Thoracic aorta (tissue), 2 donors: ENCODE results near the gene PHLDA3. TPM values are rescaled to one million over a fixed set of nuclear protein-coding genes. Genes with fewer than 3 reads are reported as not detected.

Source experiments
- ATAC-seq: fragments of 150-250 bp; one replicate; pipeline ENCODE4 v1.8.0; 2017; ENCODE audit warnings: low read depth; ENCODE audit not compliant: insufficient number of reproducible peaks, low FRiP score
- DNase-seq: peaks from one replicate; pipeline ENCODE4 v3.0.0-alpha.2; 2020; ENCODE audit warnings: low spot score
- H3K27ac ChIP-seq, 2 donors: fragments of 200-600 bp; sonication (generic); 1 replicate in 1 of 2; 2 replicates in 1 of 2; pipeline ENCODE4 v1.5.1; 2016; ENCODE audit warnings: mild to moderate bottlenecking in 2 of 2, moderate library complexity in 2 of 2
- H3K27me3 ChIP-seq: fragments of 200-600 bp; sonication (generic); replicated peaks from 2 replicates; pipeline ENCODE4 v1.6.0; 2016; ENCODE audit warnings: mild to moderate bottlenecking; ENCODE audit not compliant: insufficient read depth
- H3K36me3 ChIP-seq: fragments of 200-600 bp; sonication (generic); one replicate; pipeline ENCODE4 v1.5.1; 2016
- H3K4me1 ChIP-seq, 2 donors: fragments of 200-600 bp; sonication (generic); 1 replicate in 1 of 2; 2 replicates in 1 of 2; pipeline versions ENCODE4 v1.5.1 to v1.6.0; 2016; ENCODE audit warnings: low read depth in 2 of 2, mild to moderate bottlenecking in 1 of 2; ENCODE audit not compliant: control insufficient read depth in 1 of 2
- H3K4me3 ChIP-seq: fragments of 200-600 bp; sonication (generic); 2 replicates; pipeline ENCODE4 v1.5.1; 2016; ENCODE audit warnings: mild to moderate bottlenecking
- H3K9me3 ChIP-seq: fragments of 200-600 bp; sonication (generic); 2 replicates; pipeline ENCODE4 v1.5.1; 2016
- CTCF ChIP-seq: fragments of 200-600 bp; sonication (generic); IDR thresholded peaks from one replicate; pipeline ENCODE4 v1.5.1; 2019; ENCODE audit warnings: antibody characterized with exemption
- total RNA-seq, 2 donors: library from RNA; depleted of rRNA; stranded (reverse); fragments of >200 nt; gene quantifications; one replicate each; pipeline versions ENCODE4 v1.1.0 to v1.2.3, GENCODE V29; 2016

Gene PHLDA3
- total RNA-seq, 2 donors from 2014 or later: 65.7 to 134 TPM

- no peaks in the 10 kb centered on the region for H3K9me3 ChIP-seq
- H3K27me3 ChIP-seq: no peaks in the 10 kb centered on the region
- no peaks in the 10 kb centered on the region for H3K4me1 ChIP-seq
- H3K27ac ChIP-seq: no peak overlapping the region
- no peak for ATAC-seq
- no peaks in the 10 kb centered on the region for H3K36me3 ChIP-seq
- no peak for TF ChIP-seq CTCF
- H3K4me3 ChIP-seq: no peak overlapping the region
- DNase-seq: no peak
These were observed 47.9 kb downstream of the PHLDA3 start for GRCh38 chr1:201421041-201421440.

- TF ChIP-seq CTCF: no peak
- no peaks in the 10 kb centered on the region for H3K9me3 ChIP-seq
These were observed 48.4 kb downstream of the PHLDA3 start for GRCh38 chr1:201420608-201421002.

GRCh38 chr1:201419746-201420607, 49.0 kb downstream of the PHLDA3 start:
- no peak for DNase-seq
- H3K27ac ChIP-seq: no peak overlapping the region
- no peaks in the 10 kb centered on the region for H3K4me1 ChIP-seq
- H3K4me3 ChIP-seq: no peak overlapping the region
- TF ChIP-seq CTCF: no peak
- no peaks in the 10 kb centered on the region for H3K27me3 ChIP-seq
- ATAC-seq: no peak
- no peaks in the 10 kb centered on the region for H3K36me3 ChIP-seq
- H3K9me3 ChIP-seq: no peaks in the 10 kb centered on the region

More at GRCh38 chr1:201420608-201421002, 48.4 kb downstream of the PHLDA3 start:
- no peaks in the 10 kb centered on the region for H3K4me1 ChIP-seq
- H3K4me3 ChIP-seq: no peak overlapping the region
- DNase-seq (no peak), ATAC-seq (no peak)
- no peak overlapping the region for H3K27ac ChIP-seq
- no peaks in the 10 kb centered on the region for H3K27me3 ChIP-seq
- no peaks in the 10 kb centered on the region for H3K36me3 ChIP-seq

GRCh38 chr1:201419256-201419655, 49.7 kb downstream of the PHLDA3 start:
- Histone ChIP-seq H3K27ac (no peak overlapping the region), H3K9me3 (no peaks in the 10 kb centered on the region), H3K4me3 (no peak overlapping the region), H3K4me1 (no peaks in the 10 kb centered on the region), H3K27me3 (no peaks in the 10 kb centered on the region), H3K36me3 (no peaks in the 10 kb centered on the region)
- DNase-seq (no peak), ATAC-seq (no peak)
- no peak for TF ChIP-seq CTCF

- Histone ChIP-seq H3K27ac (no peak overlapping the region), H3K27me3 (no peaks in the 10 kb centered on the region), H3K36me3 (no peaks in the 10 kb centered on the region), H3K4me1 (no peaks in the 10 kb centered on the region), H3K4me3 (no peak overlapping the region), H3K9me3 (no peaks in the 10 kb centered on the region)
- ATAC-seq (no peak), DNase-seq (no peak)
- no peak for TF ChIP-seq CTCF
These were observed 50.5 kb downstream of the PHLDA3 start for GRCh38 chr1:201418461-201418860.

Other genes starting within 250 kb of the PHLDA3 start
- under 1 TPM in 1 of 2 donors, not detected in 1; 0.54 TPM for gene PKP1, start 185.7 kb downstream of the PHLDA3 start, total RNA-seq
- gene TNNT2, start 91.5 kb downstream of the PHLDA3 start, total RNA-seq: under 1 TPM in 1 of 2 donors, not detected in 1; 0.21 TPM
- gene LAD1, start 69.9 kb downstream of the PHLDA3 start, total RNA-seq: 10 to 100 TPM in 1 of 2 donors, under 1 TPM in 1; 0.41 to 11.1 TPM
- gene TNNI1, start 47.5 kb downstream of the PHLDA3 start, total RNA-seq: 1 to 10 TPM in 1 of 2 donors, not detected in 1; 1.2 TPM
- 1,000 to 10,000 TPM; 2,051 to 3,060 TPM for gene CSRP1, start 37.9 kb upstream of the PHLDA3 start, total RNA-seq
- 100 to 1,000 TPM; 126 to 255 TPM for gene NAV1, start 69.9 kb upstream of the PHLDA3 start, total RNA-seq